NCI-H128 (cell line): ENCODE data around the gene PITRM1.

Source experiments
- DNase-seq: peaks from one replicate; lab custom pipeline; 2025; ENCODE audit not compliant: unreplicated experiment; lab: John Stamatoyannopoulos, UW

PITRM1 gene

GRCh38 chr10:3166496-3167290, 5.9 kb downstream of the PITRM1 start:
- no peak for DNase-seq

- DNase-seq: no peak
Observed at GRCh38 chr10:3165196-3165595, 7.4 kb downstream of the PITRM1 start.

- DNase-seq: no peak
Observed at GRCh38 chr10:3163879-3164278, 8.7 kb downstream of the PITRM1 start.

- DNase-seq: no peak
Observed at GRCh38 chr10:3162533-3162932, 10.0 kb downstream of the PITRM1 start.

GRCh38 chr10:3159152-3159551, 13.4 kb downstream of the PITRM1 start:
- no peak for DNase-seq

- DNase-seq: no peak
Observed at GRCh38 chr10:3154666-3155065, 17.9 kb downstream of the PITRM1 start.

GRCh38 chr10:3152566-3152935, 20.0 kb downstream of the PITRM1 start:
- no peak for DNase-seq

- no peak for DNase-seq
Observed at GRCh38 chr10:3151889-3152565, 20.6 kb downstream of the PITRM1 start.

- DNase-seq: no peak
Observed at GRCh38 chr10:3150961-3151360, 21.6 kb downstream of the PITRM1 start.

- no peak for DNase-seq
Observed at GRCh38 chr10:3150366-3150765, 22.2 kb downstream of the PITRM1 start.

GRCh38 chr10:3149918-3150317, 22.7 kb downstream of the PITRM1 start:
- no peak for DNase-seq

- DNase-seq: no peak
Observed at GRCh38 chr10:3148994-3149393, 23.6 kb downstream of the PITRM1 start.

GRCh38 chr10:3148041-3148440, 24.5 kb downstream of the PITRM1 start:
- DNase-seq: no peak

- DNase-seq: no peak
Observed at GRCh38 chr10:3147117-3147820, 25.3 kb downstream of the PITRM1 start.

GRCh38 chr10:3146289-3146688, 26.3 kb downstream of the PITRM1 start:
- DNase-seq: no peak

GRCh38 chr10:3145366-3145765, 27.2 kb downstream of the PITRM1 start:
- DNase-seq: no peak

GRCh38 chr10:3143791-3144434, 28.7 kb downstream of the PITRM1 start:
- DNase-seq: no peak

- no peak for DNase-seq
Observed at GRCh38 chr10:3143366-3143765, 29.2 kb downstream of the PITRM1 start.

- DNase-seq: no peak
Observed at GRCh38 chr10:3142146-3142875, 30.3 kb downstream of the PITRM1 start.

GRCh38 chr10:3141351-3142005, 31.1 kb downstream of the PITRM1 start:
- no peak for DNase-seq
